HG03342 (cell line): ENCODE data around the gene STC2.
"Not testable (repeated sequence)": the region's sequence is repeated elsewhere in the genome, so short reads cannot be mapped to it uniquely, and the experiment has no call there.

ENCODE experiments used
- ATAC-seq: cut with Tn5 transposase; IDR thresholded peaks from one replicate; pipeline ENCODE4 v1.9.1; 2021; ENCODE audit warnings: mild to moderate bottlenecking, moderate library complexity; ENCODE audit not compliant: unreplicated experiment

The STC2 gene, protein sequence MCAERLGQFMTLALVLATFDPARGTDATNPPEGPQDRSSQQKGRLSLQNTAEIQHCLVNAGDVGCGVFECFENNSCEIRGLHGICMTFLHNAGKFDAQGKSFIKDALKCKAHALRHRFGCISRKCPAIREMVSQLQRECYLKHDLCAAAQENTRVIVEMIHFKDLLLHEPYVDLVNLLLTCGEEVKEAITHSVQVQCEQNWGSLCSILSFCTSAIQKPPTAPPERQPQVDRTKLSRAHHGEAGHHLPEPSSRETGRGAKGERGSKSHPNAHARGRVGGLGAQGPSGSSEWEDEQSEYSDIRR

DNA sequence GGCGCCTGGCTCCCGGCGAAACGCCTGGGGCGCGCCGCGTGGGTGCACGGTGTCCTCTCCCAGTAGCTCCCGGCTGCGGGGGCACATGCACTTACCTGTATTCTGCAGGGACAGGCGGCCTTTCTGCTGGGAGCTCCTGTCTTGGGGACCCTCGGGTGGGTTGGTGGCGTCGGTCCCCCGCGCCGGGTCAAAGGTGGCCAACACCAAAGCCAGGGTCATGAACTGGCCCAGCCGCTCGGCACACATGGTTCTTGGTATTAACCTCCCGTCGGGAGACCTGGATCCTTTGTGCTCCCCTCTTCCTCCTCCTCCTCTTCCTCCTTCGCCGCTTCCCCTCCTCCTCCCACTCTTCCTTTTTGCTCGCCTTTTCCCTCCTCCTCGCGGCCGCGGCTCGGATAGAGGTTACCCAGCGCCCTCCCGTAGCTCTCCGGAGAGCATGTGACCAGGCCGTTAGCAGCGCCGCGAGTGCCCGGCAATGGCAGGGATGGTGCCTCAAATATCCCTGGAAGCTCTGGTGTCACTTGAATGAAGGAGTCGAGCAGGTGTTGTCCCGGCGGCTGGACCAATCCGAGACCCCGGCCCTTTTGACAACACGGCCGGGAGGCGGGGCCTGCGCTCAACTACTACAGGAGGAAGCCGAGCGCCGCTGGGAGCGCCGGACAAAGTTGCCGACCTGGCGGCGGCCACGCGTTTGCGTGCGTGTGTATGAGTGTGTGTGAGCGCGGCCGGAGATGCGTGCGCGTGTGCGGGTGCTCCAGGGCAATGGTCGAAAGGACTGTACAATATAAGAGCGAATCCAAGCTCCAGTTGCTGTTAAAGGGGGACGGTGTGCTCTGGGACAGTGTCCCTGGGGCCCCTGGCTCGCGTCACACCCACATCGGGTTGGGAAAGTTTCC, at the start of gene STC2:
TSS of gene STC2 (minus strand) at position 467 of the 896 bp plus-strand sequence. CDS start at position 246, 221 bp downstream.
- peak; percentile 46 for ATAC-seq

DNA sequence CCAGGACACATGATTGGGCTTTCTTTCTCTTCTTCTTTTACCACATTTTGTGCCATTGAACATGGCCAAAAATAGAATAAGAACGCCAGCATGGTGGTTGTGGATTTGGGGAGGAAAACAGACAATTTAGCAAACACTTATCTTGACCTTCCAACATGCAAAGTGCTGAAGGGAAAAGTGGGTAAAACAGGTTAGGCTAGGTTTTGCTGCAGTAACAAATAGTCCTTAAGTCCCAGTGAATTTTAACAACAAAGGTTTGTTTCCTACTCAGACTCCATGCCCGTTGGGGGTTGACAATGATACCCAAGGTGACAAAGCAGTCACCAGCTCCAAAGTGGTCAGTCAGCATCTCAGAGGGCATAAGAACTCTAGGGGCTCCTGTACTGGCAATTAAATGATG, 43.2 kb upstream of the STC2 start:
- no peak for ATAC-seq

DNA sequence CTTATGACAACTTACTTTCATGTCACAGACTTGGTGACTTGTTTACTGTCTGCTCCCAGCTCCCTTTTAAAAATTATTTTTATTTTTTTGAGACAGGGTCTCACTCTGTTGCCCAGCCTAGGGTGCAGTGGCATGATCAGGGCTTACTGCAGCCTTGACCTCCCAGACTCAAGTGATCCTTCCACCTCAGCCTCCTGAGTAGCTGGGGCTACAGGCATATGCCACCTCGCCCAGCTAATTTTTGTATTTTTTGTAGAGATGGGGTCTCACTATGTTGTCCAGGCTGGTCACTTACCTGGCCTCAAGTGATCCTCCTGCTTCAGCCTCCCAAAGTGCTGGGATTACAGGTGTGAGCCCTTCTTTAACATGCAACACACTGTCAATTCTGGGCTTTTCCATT, 35.2 kb upstream of the STC2 start:
- not testable (repeated sequence) for ATAC-seq

DNA sequence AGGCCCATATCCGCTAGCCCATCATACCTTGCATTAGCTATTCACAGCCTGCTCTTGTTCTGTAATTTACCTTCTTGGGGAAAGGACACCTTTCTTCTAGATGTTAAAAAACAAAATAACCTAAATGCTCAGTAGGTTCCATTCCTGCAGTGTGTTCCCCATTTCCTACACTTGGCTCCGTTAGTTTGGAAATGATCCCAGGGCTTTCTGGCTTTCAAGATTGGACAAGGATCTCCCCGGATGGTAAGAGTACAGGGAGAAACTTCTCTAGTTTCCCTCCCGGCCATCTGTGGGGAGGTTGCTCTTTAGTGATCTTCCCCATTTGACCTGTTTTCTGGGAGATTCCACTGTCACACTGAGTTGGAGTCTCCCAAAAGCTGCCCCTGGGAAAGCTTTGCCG, 27.3 kb upstream of the STC2 start:
- no peak for ATAC-seq

DNA sequence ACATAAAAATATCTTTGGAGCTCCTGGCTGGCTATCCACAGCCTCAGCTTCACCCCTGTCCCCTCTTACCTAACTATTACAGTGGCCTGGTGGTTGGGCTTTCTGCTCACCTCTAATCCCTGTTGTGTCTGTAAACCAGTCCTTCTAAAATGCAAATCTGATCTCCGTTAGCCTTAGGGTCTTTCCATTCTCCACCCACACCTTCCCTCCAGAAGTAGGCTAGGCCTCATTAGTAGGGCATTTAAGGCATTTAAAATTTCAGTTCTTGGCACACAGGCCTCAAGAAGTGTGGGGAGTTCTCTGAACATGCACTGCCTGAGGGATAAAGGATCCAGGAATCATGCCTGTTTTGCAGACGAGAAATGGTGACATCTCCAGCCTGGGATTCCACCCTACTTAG, 26.4 kb upstream of the STC2 start:
- ATAC-seq: no peak

DNA sequence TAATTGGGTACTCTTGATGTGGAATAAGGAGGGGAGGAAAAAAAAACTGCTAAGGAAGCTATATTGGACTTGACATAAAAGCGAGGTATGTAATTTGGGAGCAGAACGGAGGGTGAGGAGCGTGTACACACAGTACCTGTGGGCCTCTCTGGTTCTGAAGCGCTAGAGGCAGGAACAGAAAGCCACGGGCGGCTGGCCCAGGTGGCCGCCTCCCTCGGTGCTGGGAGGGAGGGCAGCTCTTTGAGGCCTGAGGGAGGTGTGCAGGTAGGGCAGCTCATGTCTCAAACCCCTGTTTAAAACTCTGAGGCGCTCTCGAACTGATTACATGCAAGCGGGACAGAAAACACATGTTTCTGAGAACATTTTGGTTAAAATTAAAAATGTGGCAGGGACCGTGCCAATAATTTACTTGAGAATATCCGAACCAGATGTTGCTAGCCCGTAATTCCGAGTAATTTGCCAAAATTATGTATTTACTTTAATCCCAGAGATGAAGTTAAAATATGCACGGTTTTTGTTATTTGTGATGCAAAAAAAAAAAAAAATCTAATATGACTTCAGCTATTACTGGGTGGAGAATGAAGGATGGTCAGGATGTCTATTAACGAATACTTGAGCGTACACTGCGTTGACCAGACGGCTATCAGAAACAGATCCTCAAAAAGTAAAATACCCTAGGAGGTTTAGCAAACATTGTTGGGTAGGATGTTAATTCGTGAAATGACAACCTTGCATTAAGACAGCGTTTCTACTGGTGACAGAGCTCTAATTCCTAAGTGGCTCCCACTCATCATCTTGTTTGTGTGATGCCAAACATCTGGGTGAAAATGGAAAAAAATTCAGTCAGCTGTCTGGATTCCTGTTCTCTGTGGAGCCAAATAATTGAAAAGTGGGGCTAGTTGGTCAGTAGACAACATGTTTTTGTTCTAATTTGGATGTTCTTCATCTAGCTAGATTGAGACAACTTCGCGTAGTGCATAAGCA, 24.4 kb upstream of the STC2 start:
- ATAC-seq: no peak

DNA sequence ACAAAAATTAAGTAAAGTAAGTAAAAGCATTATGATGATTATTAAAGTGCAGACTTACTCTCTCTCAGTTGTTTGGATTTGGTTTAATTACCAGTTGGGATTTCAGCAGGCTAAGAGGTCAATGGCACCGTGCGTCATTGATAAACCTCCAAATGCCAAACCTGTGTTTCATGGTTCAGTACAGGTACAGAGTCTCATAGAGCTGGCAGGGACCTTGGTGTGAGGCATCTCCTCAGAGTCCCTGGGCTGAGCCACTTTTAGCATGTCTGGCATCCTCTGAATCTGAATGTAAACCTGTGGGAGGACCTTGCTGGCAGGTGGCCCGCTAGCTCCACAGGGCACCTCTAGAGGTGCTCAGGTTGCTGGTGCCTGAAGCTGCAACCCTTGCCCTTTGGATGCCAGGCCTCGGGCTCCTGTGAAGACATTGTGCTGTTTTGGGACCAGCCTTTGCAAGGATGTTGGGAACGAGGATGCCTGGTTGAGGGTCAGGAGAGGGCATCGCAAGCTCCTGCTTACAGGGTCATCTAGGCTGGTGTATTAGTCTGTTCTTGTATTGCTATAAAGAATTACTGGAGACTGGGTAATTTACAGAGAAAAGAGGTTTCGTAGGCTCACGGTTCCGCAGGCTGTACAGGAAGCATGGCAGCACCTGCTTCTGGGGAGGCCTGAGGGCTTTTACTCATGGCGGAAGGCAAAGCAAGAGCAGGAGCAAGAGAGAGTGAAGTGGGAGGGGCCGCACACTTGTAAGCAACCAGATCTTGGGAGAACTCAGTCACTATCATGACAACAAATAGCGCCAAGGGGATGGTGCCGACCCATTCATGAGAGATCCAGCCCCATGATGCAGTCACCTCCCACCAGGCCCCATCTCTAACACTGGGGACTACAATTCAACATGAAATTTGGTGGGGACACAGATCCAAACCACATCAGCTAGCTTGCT, 14.9 kb upstream of the STC2 start:
- no peak for ATAC-seq

DNA sequence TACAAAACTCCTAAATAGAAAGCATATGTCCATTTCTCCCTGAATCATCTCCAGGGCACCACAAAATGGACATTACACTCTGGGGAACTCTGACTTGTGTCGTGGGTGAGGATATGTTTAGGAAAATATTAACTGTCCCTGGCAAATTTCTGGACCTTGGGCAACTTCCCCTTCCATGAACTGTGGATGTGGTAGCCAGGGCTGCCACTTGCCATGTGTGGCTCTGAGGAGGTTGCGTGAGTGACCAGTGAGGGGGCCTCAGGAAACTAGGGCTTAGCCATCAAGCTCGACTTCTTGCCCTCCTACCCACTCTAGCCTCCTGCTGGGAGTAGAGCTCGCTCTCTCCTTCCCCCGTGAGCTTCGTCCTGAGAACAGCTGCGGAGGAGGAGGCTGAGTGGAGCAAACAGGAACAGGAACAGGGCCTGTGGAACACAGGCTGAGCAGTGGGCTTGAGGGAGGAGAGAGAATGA, 13.8 kb upstream of the STC2 start:
- no peak for ATAC-seq

DNA sequence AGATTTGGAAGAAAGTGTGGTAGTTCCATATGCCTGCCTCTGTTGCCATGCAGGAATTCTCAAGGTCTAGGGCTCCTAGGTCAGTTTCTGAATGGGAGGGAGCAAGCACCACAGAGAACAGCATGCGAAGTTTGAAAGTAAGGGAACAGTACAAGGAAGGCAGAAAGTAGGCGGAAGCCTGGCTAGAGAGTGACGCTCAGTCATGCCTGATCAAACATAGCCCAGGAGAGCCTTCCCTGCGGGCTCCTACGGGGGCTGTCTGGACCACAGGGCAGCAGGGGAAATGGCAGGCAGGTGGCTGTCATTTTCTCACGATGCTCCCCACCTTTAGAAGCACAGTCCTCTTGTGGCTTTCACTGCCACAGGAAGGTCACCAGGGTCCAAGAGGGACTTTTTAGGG, 12.8 kb upstream of the STC2 start:
- ATAC-seq: no peak

DNA sequence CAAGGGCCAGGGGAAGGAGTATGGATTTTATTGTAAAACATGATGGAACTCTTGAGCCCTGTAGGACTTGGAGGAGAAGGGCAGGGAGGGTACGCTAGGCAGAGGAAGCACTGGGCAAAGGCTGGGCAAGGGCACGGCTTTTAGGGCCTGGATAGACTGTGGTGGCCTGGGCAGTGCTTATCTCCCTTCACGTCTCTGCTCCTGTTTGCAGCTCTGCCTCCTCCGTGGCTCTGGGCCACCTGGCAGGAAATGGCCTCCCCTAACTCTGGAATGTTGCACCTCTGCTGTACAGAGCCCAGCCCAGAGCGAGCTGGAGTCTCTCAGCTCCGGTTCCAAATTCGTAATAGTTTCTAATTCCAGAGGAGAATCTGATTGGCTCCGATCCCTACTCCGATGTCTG, 12.2 kb upstream of the STC2 start:
- ATAC-seq: no peak

DNA sequence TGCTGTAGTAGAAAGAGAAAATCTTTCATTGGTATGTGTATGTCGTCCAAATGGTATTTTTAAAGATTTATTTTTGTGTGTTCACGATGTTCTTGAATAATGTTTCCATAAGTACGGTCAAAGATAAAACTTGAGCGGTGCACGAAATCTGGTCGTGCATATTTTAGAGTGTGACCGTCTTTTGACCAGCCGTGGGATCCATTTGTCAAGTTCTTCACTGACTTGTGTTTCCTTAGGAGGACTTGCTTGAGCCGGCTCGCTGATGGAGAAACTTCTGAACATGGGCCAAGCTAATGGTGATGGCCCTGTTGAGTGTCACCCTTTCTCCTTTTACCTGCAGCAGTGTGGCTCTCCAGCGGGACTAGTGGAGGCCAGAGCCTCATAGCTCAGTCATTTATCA, 11.1 kb upstream of the STC2 start:
- no peak for ATAC-seq

DNA sequence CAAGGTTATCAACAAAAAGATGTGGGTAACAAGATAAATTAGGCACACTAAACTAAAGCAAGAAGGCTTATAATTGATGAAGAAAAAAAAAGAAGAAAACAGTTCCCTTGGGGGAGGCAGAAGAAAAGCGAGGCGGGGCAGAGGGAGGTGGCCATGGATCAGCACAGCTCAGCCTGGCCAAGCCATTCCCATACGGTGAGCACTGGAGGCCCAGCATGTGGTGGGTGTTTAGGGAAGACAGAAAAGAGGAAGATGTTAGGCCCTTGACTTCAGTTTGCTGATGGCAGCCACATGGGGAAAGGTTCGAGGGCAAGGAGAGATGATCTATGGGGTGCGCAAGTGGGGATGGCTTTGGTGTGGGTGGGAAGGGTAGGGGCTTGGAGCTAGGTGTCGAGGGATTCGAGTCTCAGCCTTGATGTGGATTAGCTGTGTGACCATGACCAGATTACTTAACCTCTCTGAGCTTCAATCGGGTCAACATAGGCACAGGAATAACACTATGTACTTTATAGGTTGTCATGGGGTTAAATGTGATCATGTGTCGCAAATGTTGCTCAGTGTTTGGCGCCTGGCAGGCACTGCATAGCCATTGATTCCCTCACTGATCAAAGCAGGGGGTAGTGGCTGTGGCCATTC, 10.3 kb upstream of the STC2 start:
- ATAC-seq: no peak

DNA sequence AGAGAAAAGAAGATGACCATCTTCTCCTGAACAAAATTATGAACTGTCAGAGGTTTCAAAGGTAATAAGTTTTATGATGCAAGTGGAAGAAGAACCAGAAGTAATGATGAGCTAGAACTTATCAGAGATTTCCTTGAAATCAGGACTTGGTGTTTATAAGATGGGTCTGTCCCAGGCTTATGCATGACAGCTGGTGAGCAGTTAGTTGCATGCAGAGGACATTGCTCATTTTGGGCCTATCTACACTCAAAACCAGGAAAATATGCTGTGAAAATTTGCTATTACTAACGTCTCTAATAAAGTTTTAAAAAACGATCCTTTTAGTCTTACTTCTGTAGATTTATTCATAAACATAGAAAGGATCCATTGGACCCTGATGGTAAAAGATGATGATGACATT, 6.6 kb upstream of the STC2 start:
- ATAC-seq: no peak

DNA sequence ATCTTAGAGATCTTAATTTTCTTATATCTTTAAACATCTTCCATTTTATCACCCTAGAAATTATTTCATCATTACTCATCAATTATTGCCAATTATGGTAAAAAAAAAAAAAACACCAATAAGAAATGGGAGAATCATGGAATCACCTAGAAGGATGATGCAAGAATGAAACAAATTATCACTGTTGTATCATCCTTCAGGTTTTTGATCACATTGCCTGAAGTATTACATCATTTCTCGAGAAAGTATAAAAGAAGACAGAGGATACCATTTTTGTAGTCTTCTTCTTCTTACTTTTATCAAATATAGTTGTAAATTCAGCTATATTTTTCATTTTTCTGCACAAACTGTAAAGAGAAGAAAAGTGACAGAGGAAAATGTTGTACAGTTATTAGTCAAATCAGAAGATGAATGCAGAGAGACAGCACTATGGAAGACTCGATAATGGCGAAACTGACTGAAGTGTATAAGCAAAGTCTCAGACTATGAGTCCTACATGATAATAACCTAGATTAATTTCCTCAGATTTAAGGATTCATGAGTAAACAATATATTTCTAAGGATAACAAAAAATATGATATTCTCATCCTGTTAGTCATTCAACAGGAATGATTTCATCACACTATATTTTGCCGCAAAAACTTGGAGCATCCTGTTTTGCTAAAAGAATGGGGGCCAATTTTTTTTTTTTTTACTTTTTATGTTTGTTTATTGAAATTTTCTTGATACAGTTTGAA, 5.9 kb upstream of the STC2 start:
- ATAC-seq: no peak

DNA sequence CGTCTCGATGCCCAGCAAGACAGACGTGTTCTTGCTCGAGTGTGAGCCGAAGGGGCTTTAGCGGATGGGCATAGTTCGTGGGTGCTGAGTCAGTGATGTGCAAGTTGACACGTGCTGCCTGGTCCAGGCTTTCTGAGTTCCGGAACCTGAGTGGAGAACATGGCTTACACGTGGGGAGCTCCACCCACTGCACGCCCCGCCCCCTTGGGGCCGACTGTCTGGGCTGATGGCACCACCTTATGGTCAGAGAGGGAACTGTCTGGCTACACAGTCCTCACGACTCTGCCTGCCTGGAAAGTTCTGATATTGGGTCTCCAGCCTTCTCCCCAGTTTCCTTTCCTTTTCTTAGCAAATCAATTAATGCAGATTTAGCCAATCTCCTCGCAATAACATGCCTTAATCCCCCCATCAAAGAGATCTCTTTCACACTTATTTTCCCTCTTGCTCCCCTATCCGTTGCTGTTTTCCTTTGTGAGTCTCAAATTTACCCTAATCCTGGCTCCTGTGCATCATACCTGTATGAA, 3.8 kb upstream of the STC2 start:
- peak; percentile 77 for ATAC-seq

DNA sequence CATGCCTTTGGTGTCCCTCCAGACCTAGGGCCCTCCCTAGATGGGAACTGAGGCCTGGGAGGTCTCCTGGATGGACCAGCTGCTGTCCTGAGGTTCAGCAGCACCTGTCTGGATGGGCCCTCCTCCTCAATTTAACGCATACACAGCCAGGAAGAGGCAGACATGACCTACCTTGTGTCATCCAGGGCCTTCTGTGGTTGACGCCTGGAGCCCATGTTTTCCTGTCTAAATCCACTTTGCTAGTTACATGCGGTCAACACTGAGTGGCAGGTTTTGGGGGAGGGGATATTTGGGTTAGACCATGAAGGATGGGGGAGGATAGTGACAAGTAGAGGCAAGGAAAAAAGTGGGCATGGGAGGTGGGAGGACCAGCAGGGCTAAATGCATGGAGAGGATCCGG, 3.1 kb upstream of the STC2 start:
- no peak for ATAC-seq

DNA sequence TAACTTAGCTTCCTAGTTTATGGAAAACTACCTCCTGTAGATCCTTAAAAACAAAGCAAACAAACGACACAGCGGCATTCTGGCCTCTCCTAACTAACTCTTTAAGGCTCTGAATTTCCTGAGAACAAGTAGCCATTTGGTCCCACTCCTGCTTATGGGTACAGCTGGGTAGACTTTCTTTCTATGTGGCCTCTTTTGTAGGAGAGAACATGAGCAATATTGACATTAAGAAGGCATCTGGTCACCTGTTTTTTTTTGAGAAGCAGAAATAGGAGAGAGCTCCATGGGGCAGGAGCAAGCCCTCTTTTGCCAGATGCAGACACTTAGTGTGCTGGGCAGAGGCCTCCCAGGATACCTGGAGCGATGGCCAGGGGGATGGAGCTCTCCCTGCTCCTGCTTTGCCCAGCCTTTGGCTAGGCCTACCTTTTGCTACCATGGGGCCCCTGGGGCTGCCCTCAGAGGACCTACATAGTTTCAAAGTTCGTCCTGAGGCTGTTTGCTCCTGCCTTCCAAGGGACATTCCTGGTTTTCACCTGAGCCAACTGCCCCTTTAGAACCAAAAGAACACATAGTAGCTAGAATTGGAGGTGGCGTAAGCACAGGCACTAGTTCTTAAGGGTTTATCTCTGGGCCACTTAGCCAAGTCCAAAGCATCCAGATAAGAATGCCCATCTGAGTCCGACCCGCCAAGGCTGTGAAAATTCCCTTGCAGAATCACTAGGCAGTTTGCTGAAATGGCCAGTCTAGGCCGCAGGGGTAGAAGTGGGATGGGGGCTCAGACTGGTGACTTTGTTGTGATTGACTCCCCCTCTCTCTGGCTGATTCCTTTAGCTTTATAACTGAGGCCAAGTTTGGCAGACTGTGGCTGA, 2.4 kb upstream of the STC2 start:
- ATAC-seq: no peak
